Epidermal melanocyte (primary cell): ENCODE data around the gene TMEM82.

Experiments
- DNase-seq: peaks from one replicate; pipeline ENCODE4 v3.0.0; 2011; ENCODE audit warnings: low spot score; ENCODE audit not compliant: insufficient read length

The TMEM82 gene

GRCh38 chr1:15755646-15756040, 13.3 kb downstream of the TMEM82 start:
- DNase-seq, result no peak

- DNase-seq, result no peak
These were observed 14.1 kb downstream of the TMEM82 start for GRCh38 chr1:15756143-15757015.

- no peak for DNase-seq
These were observed 14.8 kb downstream of the TMEM82 start for GRCh38 chr1:15757016-15757543.

GRCh38 chr1:15757575-15758342, 15.5 kb downstream of the TMEM82 start:
- DNase-seq, result no peak

- no peak for DNase-seq
These were observed 16.1 kb downstream of the TMEM82 start, which contains the start of gene FBLIM1 for GRCh38 chr1:15758343-15758931. TSS of gene FBLIM1 (plus strand) at chr1:15758795. CDS start at chr1:15764984, 6,189 bp downstream.

- DNase-seq, result no peak
These were observed 16.8 kb downstream of the TMEM82 start for GRCh38 chr1:15758953-15759661.

GRCh38 chr1:15760520-15761211, 18.4 kb downstream of the TMEM82 start:
- peak; percentile 89 for DNase-seq

GRCh38 chr1:15761366-15762128, 19.2 kb downstream of the TMEM82 start:
- DNase-seq, result no peak

- no peak for DNase-seq
These were observed 20.2 kb downstream of the TMEM82 start for GRCh38 chr1:15762546-15762945.

- no peak for DNase-seq
These were observed 22.0 kb downstream of the TMEM82 start for GRCh38 chr1:15764269-15764764.

GRCh38 chr1:15764890-15765289, 22.6 kb downstream of the TMEM82 start:
- no peak for DNase-seq

- no peak for DNase-seq
These were observed 23.3 kb downstream of the TMEM82 start for GRCh38 chr1:15765495-15766194.

GRCh38 chr1:15767941-15768340, 25.6 kb downstream of the TMEM82 start:
- DNase-seq, result no peak

- DNase-seq, result no peak
These were observed 26.1 kb downstream of the TMEM82 start for GRCh38 chr1:15768388-15768787.

- DNase-seq, result no peak
These were observed 28.1 kb downstream of the TMEM82 start for GRCh38 chr1:15770313-15770962.

GRCh38 chr1:15771836-15772515, 29.7 kb downstream of the TMEM82 start:
- no peak for DNase-seq

GRCh38 chr1:15775706-15776105, 33.4 kb downstream of the TMEM82 start:
- no peak for DNase-seq
